GM23338 (cell line): ENCODE data around the gene TMEM53. TPM values are rescaled to one million over a fixed set of nuclear protein-coding genes. Genes with fewer than 3 reads are reported as not detected.

Experiments
- ATAC-seq: fragments of 200-7000 bp; cut with Tn5 transposase; 3 replicates; pipeline ENCODE4 v1.9.1; 2020
- DNase-seq: peaks from one replicate; pipeline ENCODE4 v3.0.0-alpha.2; 2015; ENCODE audit warnings: low spot score
- H2AFZ ChIP-seq: fragments of 200-600 bp; sonication (generic); 2 replicates; pipeline ENCODE4 v1.8.0; 2016; ENCODE audit warnings: antibody characterized with exemption, mild to moderate bottlenecking, moderate library complexity
- H3F3A ChIP-seq: fragments of 200-600 bp; sonication (generic); replicated peaks from 2 replicates; pipeline ENCODE4 v1.8.0; 2017; ENCODE audit warnings: antibody characterized with exemption, mixed run types, low read depth
- H3K27ac ChIP-seq: fragments of 200-600 bp; sonication (generic); 2 replicates; pipeline ENCODE4 v1.6.1; 2016; ENCODE audit warnings: low read depth
- H3K27me3 ChIP-seq: fragments of 200-600 bp; sonication (generic); 2 replicates; pipeline ENCODE4 v1.8.0; 2016; ENCODE audit warnings: mild to moderate bottlenecking, mixed run types, moderate library complexity; ENCODE audit not compliant: insufficient read depth
- H3K36me3 ChIP-seq: fragments of 200-600 bp; sonication (generic); 2 replicates; pipeline ENCODE4 v1.8.0; 2016; ENCODE audit warnings: mild to moderate bottlenecking; ENCODE audit not compliant: insufficient read depth
- H3K4me1 ChIP-seq: fragments of 200-600 bp; sonication (generic); 2 replicates; pipeline ENCODE4 v1.8.0; 2016; ENCODE audit warnings: mild to moderate bottlenecking, moderate library complexity; ENCODE audit not compliant: insufficient read depth
- H3K4me2 ChIP-seq: fragments of 200-600 bp; sonication (generic); 2 replicates; pipeline ENCODE4 v1.7.1; 2017; ENCODE audit warnings: mixed run types
- H3K4me3 ChIP-seq: fragments of 200-600 bp; sonication (generic); 2 replicates; pipeline ENCODE4 v1.6.1; 2016; ENCODE audit warnings: mixed run types
- H3K79me2 ChIP-seq: fragments of 200-600 bp; sonication (generic); replicated peaks from 2 replicates; pipeline ENCODE4 v1.8.0; 2017; ENCODE audit warnings: mild to moderate bottlenecking; ENCODE audit not compliant: insufficient read depth
- H3K9me2 ChIP-seq: fragments of 200-600 bp; sonication (generic); 2 replicates; pipeline ENCODE4 v1.8.0; 2017; ENCODE audit not compliant: insufficient read depth
- H4K20me1 ChIP-seq: fragments of 200-600 bp; sonication (generic); replicated peaks from 2 replicates; pipeline ENCODE4 v1.8.0; 2017; ENCODE audit warnings: mild to moderate bottlenecking; ENCODE audit not compliant: insufficient read depth
- H3K27ac Mint-ChIP-seq: 2 replicates; pipeline ENCODE4 v1.8.0; 2020; ENCODE audit warnings: inconsistent platforms, mild to moderate bottlenecking, moderate library complexity, mixed read lengths
- H3K27me3 Mint-ChIP-seq: 3 replicates; pipeline ENCODE4 v1.8.0; 2022; ENCODE audit warnings: low read depth, mild to moderate bottlenecking, moderate library complexity, mixed read lengths, inconsistent platforms; ENCODE audit not compliant: insufficient read depth, poor library complexity
- H3K36me3 Mint-ChIP-seq: 3 replicates; pipeline ENCODE4 v1.8.0; 2021; ENCODE audit warnings: low read depth, mild to moderate bottlenecking, inconsistent platforms, moderate library complexity, mixed read lengths
- H3K4me1 Mint-ChIP-seq: 3 replicates; pipeline ENCODE4 v1.8.0; 2020; ENCODE audit warnings: mild to moderate bottlenecking, inconsistent platforms, mixed read lengths
- H3K4me3 Mint-ChIP-seq: 3 replicates; pipeline ENCODE4 v1.8.0; 2021; ENCODE audit warnings: moderate library complexity, mild to moderate bottlenecking, inconsistent platforms, mixed read lengths
- H3K9me3 Mint-ChIP-seq: 3 replicates; pipeline ENCODE4 v1.8.0; 2020; ENCODE audit warnings: moderate library complexity, mild to moderate bottlenecking, inconsistent platforms, mixed read lengths
- ETS1 ChIP-seq: IDR thresholded peaks from 2 replicates; pipeline ENCODE4 v1.6.1; 2016; ENCODE audit warnings: antibody characterized with exemption
- EZH2 ChIP-seq: fragments of 200-600 bp; sonication (generic); IDR thresholded peaks from one replicate; pipeline ENCODE4 v1.8.0; 2017; ENCODE audit warnings: antibody characterized with exemption, mild to moderate bottlenecking, low read depth; ENCODE audit not compliant: unreplicated experiment
- EZH2phosphoT487 ChIP-seq: fragments of 200-600 bp; sonication (generic); IDR thresholded peaks from one replicate; pipeline ENCODE4 v1.8.1; 2018; ENCODE audit warnings: antibody characterized with exemption; ENCODE audit not compliant: unreplicated experiment
- JUNB ChIP-seq: IDR thresholded peaks from one replicate; pipeline ENCODE4 v1.6.1; 2016; ENCODE audit warnings: antibody characterized with exemption; ENCODE audit not compliant: unreplicated experiment
- NANOG ChIP-seq: IDR thresholded peaks from 2 replicates; pipeline ENCODE4 v1.6.1; 2016; ENCODE audit warnings: antibody characterized with exemption, borderline replicate concordance
- REST ChIP-seq: IDR thresholded peaks from one replicate; pipeline ENCODE4 v1.6.1; 2018; ENCODE audit warnings: antibody characterized with exemption; ENCODE audit not compliant: unreplicated experiment
- STAT1 ChIP-seq: IDR thresholded peaks from one replicate; pipeline ENCODE4 v1.6.1; 2016; ENCODE audit warnings: antibody characterized with exemption; ENCODE audit not compliant: unreplicated experiment
- ZNF114 ChIP-seq: fragments of 250-450 bp; sonication (Bioruptor Pico); IDR thresholded peaks from 2 replicates; pipeline ENCODE4 v1.5.0; 2020; ENCODE audit warnings: mild to moderate bottlenecking, moderate library complexity
- polyA plus RNA-seq: library from polyadenylated mRNA; unstranded; fragments of >200 nt; fragmentation: Nextera tagmentation; extraction: Ambion mirVana; gene quantifications from 2 replicates; pipeline ENCODE4 v1.2.1, GENCODE V29; 2016
- total RNA-seq: library from RNA; depleted of rRNA; stranded (reverse); fragments of >200 nt; shearing (Covaris generic); gene quantifications from 2 replicates; pipeline ENCODE4 v1.2.3, GENCODE V29; 2014

The TMEM53 gene
- total and polyA plus RNA-seq, 2 experiments from 2014 or later, result 15.4 to 20.8 TPM

- no peak overlapping the region for H3K4me2 ChIP-seq
- TF ChIP-seq EZH2phosphoT487, result no peak
- TF ChIP-seq JUNB, result no peak
- TF ChIP-seq EZH2, result no peak
- TF ChIP-seq REST, result no peak
- TF ChIP-seq NANOG, result no peak
- no peak for TF ChIP-seq STAT1
- TF ChIP-seq ETS1, result no peak
- no peaks in the 10 kb centered on the region for H3K27me3 ChIP-seq
- H3K27ac ChIP-seq, result no peak overlapping the region
- Mint-ChIP-seq H3K27me3 (peaks cover 8% of the 10 kb centered on the region), H3K27ac (no peak overlapping the region), H3K4me1 (peaks cover 21% of the 10 kb centered on the region), H3K9me3 (no peaks in the 10 kb centered on the region), H3K36me3 (no peaks in the 10 kb centered on the region; the same call in 2 of the 3 replicates), H3K4me3 (no peak overlapping the region)
- no peaks in the 10 kb centered on the region for H3K9me2 ChIP-seq
- no peak overlapping the region for H2AFZ ChIP-seq
- H3K79me2 ChIP-seq, result no peaks in the 10 kb centered on the region
- no peak for DNase-seq
- no peaks in the 10 kb centered on the region for H3K36me3 ChIP-seq
- H3F3A ChIP-seq, result 0 out of 2 replicates have a peak, but pooled peaks cover 8% of the 10 kb centered on the region
- no peak for ATAC-seq
- H3K4me3 ChIP-seq, result no peak overlapping the region
- peaks cover 27% of the 10 kb centered on the region for H3K4me1 ChIP-seq
- H4K20me1 ChIP-seq, result peaks cover 3% of the 10 kb centered on the region; the same call in 1 of the 2 replicates
These were observed 4.3 kb upstream of the TMEM53 start for GRCh38 chr1:44678626-44679025.

GRCh38 chr1:44678120-44678519, 3.8 kb upstream of the TMEM53 start:
- no peaks in the 10 kb centered on the region for H3K27me3 ChIP-seq
- no peak overlapping the region for H2AFZ ChIP-seq
- 0 out of 2 replicates have a peak, but pooled peaks cover 10% of the 10 kb centered on the region for H3F3A ChIP-seq
- DNase-seq (no peak), ATAC-seq (no peak)
- peaks cover 3% of the 10 kb centered on the region; the same call in 1 of the 2 replicates for H4K20me1 ChIP-seq
- no peaks in the 10 kb centered on the region for H3K79me2 ChIP-seq
- no peak overlapping the region for H3K27ac ChIP-seq
- Mint-ChIP-seq H3K4me1 (peaks cover 25% of the 10 kb centered on the region), H3K27me3 (peaks cover 10% of the 10 kb centered on the region), H3K27ac (no peak overlapping the region), H3K4me3 (no peak overlapping the region), H3K36me3 (no peaks in the 10 kb centered on the region; the same call in 2 of the 3 replicates), H3K9me3 (no peaks in the 10 kb centered on the region)
- peaks cover 32% of the 10 kb centered on the region for H3K4me1 ChIP-seq
- H3K4me2 ChIP-seq, result no peak overlapping the region
- H3K9me2 ChIP-seq, result no peaks in the 10 kb centered on the region
- H3K4me3 ChIP-seq, result no peak overlapping the region
- no peaks in the 10 kb centered on the region for H3K36me3 ChIP-seq
- TF ChIP-seq STAT1 (no peak), NANOG (no peak), ETS1 (no peak), EZH2phosphoT487 (no peak), EZH2 (no peak), REST (no peak), JUNB (no peak), ZNF114 (CRISPR knock-in tag) (no peak)
